Endothelial cell (in vitro differentiated cells): ENCODE results near the gene SH3BGRL2. TPM values are rescaled to one million over a fixed set of nuclear protein-coding genes. Genes with fewer than 3 reads are reported as not detected.
"Not testable (repeated sequence)": the region's sequence is repeated elsewhere in the genome, so short reads cannot be mapped to it uniquely, and the experiment has no call there.

Source experiments
- DNase-seq: peaks from one replicate; pipeline ENCODE4 v3.0.0; 2021; ENCODE audit warnings: low spot score
- H3K27ac Mint-ChIP-seq: one replicate; pipeline ENCODE4 v1.8.0; 2021; ENCODE audit warnings: mixed read lengths, inconsistent platforms; ENCODE audit not compliant: unreplicated experiment
- H3K27me3 Mint-ChIP-seq: one replicate; pipeline ENCODE4 v1.8.0; 2021; ENCODE audit warnings: mild to moderate bottlenecking, moderate library complexity, mixed read lengths, inconsistent platforms; ENCODE audit not compliant: unreplicated experiment
- H3K36me3 Mint-ChIP-seq: one replicate; pipeline ENCODE4 v1.8.0; 2021; ENCODE audit warnings: mild to moderate bottlenecking, low read depth, mixed read lengths, inconsistent platforms; ENCODE audit not compliant: unreplicated experiment
- H3K4me1 Mint-ChIP-seq: one replicate; pipeline ENCODE4 v1.8.0; 2021; ENCODE audit warnings: mild to moderate bottlenecking, mixed read lengths, inconsistent platforms; ENCODE audit not compliant: unreplicated experiment
- H3K4me3 Mint-ChIP-seq: one replicate; pipeline ENCODE4 v1.8.0; 2021; ENCODE audit warnings: mild to moderate bottlenecking, mixed read lengths, inconsistent platforms; ENCODE audit not compliant: unreplicated experiment
- H3K9me3 Mint-ChIP-seq: one replicate; pipeline ENCODE4 v1.8.0; 2021; ENCODE audit warnings: mixed read lengths, inconsistent platforms; ENCODE audit not compliant: unreplicated experiment
- CTCF ChIP-seq: fragments of 200-600 bp; sonication (generic); IDR thresholded peaks from one replicate; pipeline ENCODE4 v1.5.0; 2021; ENCODE audit warnings: antibody characterized with exemption; ENCODE audit not compliant: unreplicated experiment
- total RNA-seq: library from RNA; stranded (reverse); fragmentation: NEBNext Ultra II Directional; extraction: Animal tissue kit (Norgen Biotek cat#: 25700); gene quantifications from one replicate; pipeline ENCODE4 v1.2.1, GENCODE V29; 2021; ENCODE audit not compliant: unreplicated experiment

Gene SH3BGRL2
- total RNA-seq, 1 donor from 2014 or later: 7.0 TPM

- H3K27ac Mint-ChIP-seq: no peak overlapping the region
- H3K4me1 Mint-ChIP-seq: no peaks in the 10 kb centered on the region
- H3K27me3 Mint-ChIP-seq: no peaks in the 10 kb centered on the region
- no peaks in the 10 kb centered on the region for H3K9me3 Mint-ChIP-seq
- no peaks in the 10 kb centered on the region for H3K36me3 Mint-ChIP-seq
- no peak for TF ChIP-seq CTCF
- H3K4me3 Mint-ChIP-seq: no peak overlapping the region
- DNase-seq: no peak
These were observed 106.0 kb downstream of the SH3BGRL2 start for GRCh38 chr6:79737172-79737571.

- H3K36me3 Mint-ChIP-seq: no peaks in the 10 kb centered on the region
- no peak overlapping the region for H3K27ac Mint-ChIP-seq
- H3K4me3 Mint-ChIP-seq: no peak overlapping the region
- no peak for TF ChIP-seq CTCF
- H3K9me3 Mint-ChIP-seq: no peaks in the 10 kb centered on the region
- H3K27me3 Mint-ChIP-seq: no peaks in the 10 kb centered on the region
- H3K4me1 Mint-ChIP-seq: no peaks in the 10 kb centered on the region
- no peak for DNase-seq
These were observed 110.9 kb downstream of the SH3BGRL2 start for GRCh38 chr6:79742030-79742429.

GRCh38 chr6:79745282-79745681 lies 114.2 kb downstream of the SH3BGRL2 start:
- not testable (repeated sequence) for H3K4me3 Mint-ChIP-seq, H3K27me3 Mint-ChIP-seq, H3K9me3 Mint-ChIP-seq, H3K36me3 Mint-ChIP-seq, H3K4me1 Mint-ChIP-seq, DNase-seq, H3K27ac Mint-ChIP-seq

GRCh38 chr6:79746325-79746724 lies 115.2 kb downstream of the SH3BGRL2 start:
- H3K27me3 Mint-ChIP-seq, H3K36me3 Mint-ChIP-seq, H3K4me3 Mint-ChIP-seq, H3K27ac Mint-ChIP-seq, H3K9me3 Mint-ChIP-seq, DNase-seq, H3K4me1 Mint-ChIP-seq: not testable (repeated sequence)

GRCh38 chr6:79750806-79751205 lies 119.7 kb downstream of the SH3BGRL2 start:
- H3K4me1 Mint-ChIP-seq: peaks cover 8% of the 10 kb centered on the region

More at GRCh38 chr6:79750806-79751205, 119.7 kb downstream of the SH3BGRL2 start:
- Mint-ChIP-seq H3K36me3 (no peaks in the 10 kb centered on the region), H3K27ac (no peak overlapping the region), H3K4me3 (no peak overlapping the region), H3K27me3 (no peaks in the 10 kb centered on the region), H3K9me3 (no peaks in the 10 kb centered on the region)
- no peak for DNase-seq
- TF ChIP-seq CTCF: no peak

Other genes starting within 250 kb of the SH3BGRL2 start
- gene LCA5, start 93.9 kb upstream of the SH3BGRL2 start, total RNA-seq: 3.6 TPM